ENCODE data around the gene EPS8L1. TPM values are rescaled to one million over a fixed set of nuclear protein-coding genes. Genes with fewer than 3 reads are reported as not detected.
"Not testable (repeated sequence)": the region's sequence is repeated elsewhere in the genome, so short reads cannot be mapped to it uniquely, and the experiment has no call there.

EPS8L1 gene
- polyA plus RNA-seq, 1 experiment = 4.4 TPM

GRCh38 chr19:55032170-55032800, 43.4 kb upstream of the EPS8L1 start:
- H3K4me3 ChIP-seq (ENCODE audit: low read depth, low read length) = no peak overlapping the region
- H3K27me3 ChIP-seq (ENCODE audit: control insufficient read depth, insufficient read depth, low read length) = no peaks in the 10 kb centered on the region
- TF ChIP-seq, protein P1, sequence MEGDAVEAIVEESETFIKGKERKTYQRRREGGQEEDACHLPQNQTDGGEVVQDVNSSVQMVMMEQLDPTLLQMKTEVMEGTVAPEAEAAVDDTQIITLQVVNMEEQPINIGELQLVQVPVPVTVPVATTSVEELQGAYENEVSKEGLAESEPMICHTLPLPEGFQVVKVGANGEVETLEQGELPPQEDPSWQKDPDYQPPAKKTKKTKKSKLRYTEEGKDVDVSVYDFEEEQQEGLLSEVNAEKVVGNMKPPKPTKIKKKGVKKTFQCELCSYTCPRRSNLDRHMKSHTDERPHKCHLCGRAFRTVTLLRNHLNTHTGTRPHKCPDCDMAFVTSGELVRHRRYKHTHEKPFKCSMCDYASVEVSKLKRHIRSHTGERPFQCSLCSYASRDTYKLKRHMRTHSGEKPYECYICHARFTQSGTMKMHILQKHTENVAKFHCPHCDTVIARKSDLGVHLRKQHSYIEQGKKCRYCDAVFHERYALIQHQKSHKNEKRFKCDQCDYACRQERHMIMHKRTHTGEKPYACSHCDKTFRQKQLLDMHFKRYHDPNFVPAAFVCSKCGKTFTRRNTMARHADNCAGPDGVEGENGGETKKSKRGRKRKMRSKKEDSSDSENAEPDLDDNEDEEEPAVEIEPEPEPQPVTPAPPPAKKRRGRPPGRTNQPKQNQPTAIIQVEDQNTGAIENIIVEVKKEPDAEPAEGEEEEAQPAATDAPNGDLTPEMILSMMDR (IDR thresholded peaks at IDR 0.05; ENCODE audit: insufficient read depth, low read depth, low read length) = no peak
- no peaks in the 10 kb centered on the region for H3K36me3 ChIP-seq (ENCODE audit: control insufficient read depth, insufficient read depth, low read length)
- ChIA-PET CTCF (no interaction called here), POLR2A (no interaction called here)
- DNase-seq (ENCODE audit: low read depth) = no peak

GRCh38 chr19:55032976-55033643, 42.6 kb upstream of the EPS8L1 start:
- DNase-seq (ENCODE audit: low read depth); H3K4me3 ChIP-seq (ENCODE audit: low read depth, low read length); POLR2A ChIA-PET; CTCF ChIA-PET; H3K27me3 ChIP-seq (ENCODE audit: control insufficient read depth, insufficient read depth, low read length); H3K36me3 ChIP-seq (ENCODE audit: control insufficient read depth, insufficient read depth, low read length): not testable (repeated sequence)

DNA sequence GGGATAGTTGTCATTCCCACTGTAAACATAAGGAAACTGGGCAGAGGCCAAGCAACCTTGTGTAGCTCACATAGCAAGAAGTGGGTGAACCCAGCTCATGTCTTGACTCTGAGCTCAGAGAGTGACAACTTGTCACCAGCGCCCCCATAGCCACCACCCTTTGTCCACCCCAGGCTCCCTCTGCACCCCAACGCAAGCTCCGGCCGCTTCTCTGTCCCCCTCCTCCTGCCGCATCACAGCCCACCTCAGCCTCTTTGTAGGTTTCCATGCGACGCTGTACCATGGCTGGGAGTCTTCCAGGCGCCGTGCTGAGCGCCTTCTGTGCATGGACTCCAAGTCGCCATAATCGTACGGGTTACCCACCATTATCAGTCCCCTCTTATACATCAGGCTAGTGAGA, 40.9 kb upstream of the EPS8L1 start:
- CTCF ChIA-PET = no interaction called here
- POLR2A ChIA-PET = no interaction called here
- no peak for DNase-seq (ENCODE audit: low read depth)
- Histone ChIP-seq H3K36me3 (ENCODE audit: control insufficient read depth, insufficient read depth, low read length) (no peaks in the 10 kb centered on the region), H3K27me3 (ENCODE audit: control insufficient read depth, insufficient read depth, low read length) (no peaks in the 10 kb centered on the region), H3K4me3 (ENCODE audit: low read depth, low read length) (no peak overlapping the region)
- TF ChIP-seq, protein P1 (IDR thresholded peaks at IDR 0.05; ENCODE audit: insufficient read depth, low read depth, low read length) = no peak

GRCh38 chr19:55036058-55036457, 39.6 kb upstream of the EPS8L1 start:
- POLR2A ChIA-PET = no interaction called here
- TF ChIP-seq, protein P1 (IDR thresholded peaks at IDR 0.05; ENCODE audit: insufficient read depth, low read depth, low read length) = no peak
- no peaks in the 10 kb centered on the region for H3K27me3 ChIP-seq (ENCODE audit: control insufficient read depth, insufficient read depth, low read length)
- DNase-seq (ENCODE audit: low read depth) = no peak
- no peak overlapping the region for H3K4me3 ChIP-seq (ENCODE audit: low read depth, low read length)
- no peaks in the 10 kb centered on the region for H3K36me3 ChIP-seq (ENCODE audit: control insufficient read depth, insufficient read depth, low read length)
- CTCF ChIA-PET = no interaction called here

DNA sequence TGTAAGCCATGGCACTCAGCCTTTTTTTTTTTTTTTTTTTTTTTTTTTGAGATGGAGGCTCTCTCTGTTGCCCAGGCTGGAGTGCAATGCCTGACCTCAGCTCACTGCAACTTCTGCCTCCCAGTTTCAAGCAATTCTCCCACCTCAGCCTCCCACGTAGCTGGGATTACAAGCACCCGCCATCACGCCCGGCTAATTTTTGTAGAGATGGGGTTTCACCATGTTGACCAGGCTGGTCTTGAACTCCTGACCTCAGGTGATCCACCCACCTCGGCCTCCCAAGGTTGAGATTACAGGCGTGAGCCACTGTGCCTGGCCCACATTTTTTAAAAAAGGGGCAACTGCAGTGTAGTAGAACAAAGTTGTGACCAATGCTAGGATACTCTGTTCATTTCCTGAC, 38.1 kb upstream of the EPS8L1 start:
- CTCF ChIA-PET; H3K27me3 ChIP-seq (ENCODE audit: control insufficient read depth, insufficient read depth, low read length); H3K36me3 ChIP-seq (ENCODE audit: control insufficient read depth, insufficient read depth, low read length); H3K4me3 ChIP-seq (ENCODE audit: low read depth, low read length); DNase-seq (ENCODE audit: low read depth): not testable (repeated sequence)
- POLR2A ChIA-PET = interaction anchor here (0.7 kb wide), 1 partner anchor 1103 kb away, joined by 3 read pairs; the partner anchor contains the start of gene ZNF444

DNA sequence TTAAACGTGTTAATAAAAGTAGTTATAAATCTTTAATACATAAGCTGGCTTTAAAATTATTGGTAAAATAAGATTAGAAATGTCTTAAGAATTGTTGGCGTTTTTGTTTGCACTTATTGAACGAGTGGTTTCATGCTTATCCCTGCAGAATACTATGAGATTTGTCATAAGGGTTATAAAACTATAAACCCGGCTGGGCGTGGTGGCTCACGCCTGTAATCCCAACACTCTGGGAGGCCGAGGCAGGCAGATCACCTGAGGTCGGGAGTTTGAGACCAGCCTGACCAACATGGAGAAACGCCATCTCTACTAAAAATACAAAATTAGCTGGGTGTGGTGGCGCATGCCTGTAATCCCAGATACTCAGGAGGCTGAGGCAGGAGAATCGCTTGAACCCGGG, 35.0 kb upstream of the EPS8L1 start:
- POLR2A ChIA-PET; H3K27me3 ChIP-seq (ENCODE audit: control insufficient read depth, insufficient read depth, low read length); H3K4me3 ChIP-seq (ENCODE audit: low read depth, low read length); CTCF ChIA-PET; DNase-seq (ENCODE audit: low read depth); H3K36me3 ChIP-seq (ENCODE audit: control insufficient read depth, insufficient read depth, low read length): not testable (repeated sequence)

GRCh38 chr19:55041244-55041626, 34.4 kb upstream of the EPS8L1 start:
- TF ChIP-seq, protein P1 (IDR thresholded peaks at IDR 0.05; ENCODE audit: insufficient read depth, low read depth, low read length) = no peak

More at GRCh38 chr19:55041244-55041626, 34.4 kb upstream of the EPS8L1 start:
- Histone ChIP-seq H3K27me3 (ENCODE audit: control insufficient read depth, insufficient read depth, low read length) (no peaks in the 10 kb centered on the region), H3K4me3 (ENCODE audit: low read depth, low read length) (no peak overlapping the region), H3K36me3 (ENCODE audit: control insufficient read depth, insufficient read depth, low read length) (peaks cover 6% of the 10 kb centered on the region)
- POLR2A ChIA-PET = no interaction called here
- DNase-seq (ENCODE audit: low read depth) = no peak
- CTCF ChIA-PET = no interaction called here

All from BJ (cell line).